Activated naive CD4-positive, alpha-beta T cell treated with anti-CD3 and anti-CD28 coated beads, Interleukin-2, amount 50 U/mL, for 24 hours (primary cell): ENCODE results near the gene RPP14.
A peak's percentile ranks its signal among the peaks of the same experiment; 100 is the strongest.
"Not testable (repeated sequence)": the region's sequence is repeated elsewhere in the genome, so short reads cannot be mapped to it uniquely, and the experiment has no call there.

Experiments
- H3K27ac Mint-ChIP-seq: one replicate; pipeline ENCODE4 v1.8.0; 2021; ENCODE audit warnings: mild to moderate bottlenecking, mixed read lengths
- H3K27me3 Mint-ChIP-seq: one replicate; pipeline ENCODE4 v1.8.0; 2021; ENCODE audit warnings: mixed read lengths
- H3K36me3 Mint-ChIP-seq: one replicate; pipeline ENCODE4 v1.8.0; 2021; ENCODE audit warnings: mixed read lengths
- H3K4me1 Mint-ChIP-seq: one replicate; pipeline ENCODE4 v1.8.0; 2021; ENCODE audit warnings: mixed read lengths
- H3K4me3 Mint-ChIP-seq: one replicate; pipeline ENCODE4 v1.8.0; 2021; ENCODE audit warnings: mild to moderate bottlenecking, mixed read lengths
- H3K9me3 Mint-ChIP-seq: one replicate; pipeline ENCODE4 v1.8.0; 2021; ENCODE audit warnings: mixed read lengths

Gene RPP14

DNA sequence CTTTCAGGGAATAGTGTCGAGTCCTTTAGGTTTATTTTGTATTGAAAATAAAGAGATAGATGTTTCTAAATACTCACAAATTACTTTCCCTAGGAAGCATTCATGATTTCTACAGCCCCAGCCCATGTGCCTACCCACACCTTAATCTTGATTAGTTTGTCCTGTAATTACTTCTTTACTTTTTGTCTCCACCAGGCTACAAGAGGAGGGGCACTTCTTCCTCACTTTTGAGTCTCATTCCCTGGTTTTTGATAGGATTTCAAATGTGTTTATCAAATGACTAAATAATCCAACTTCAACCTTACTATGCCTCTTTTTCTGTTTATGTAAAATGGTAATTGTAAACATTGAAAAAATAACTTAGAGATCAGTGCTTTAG is 28.4 kb downstream of the RPP14 start:
- peak overlapping the region; percentile 18 for H3K27ac Mint-ChIP-seq
- peaks cover 49% of the 10 kb centered on the region for H3K4me1 Mint-ChIP-seq

DNA sequence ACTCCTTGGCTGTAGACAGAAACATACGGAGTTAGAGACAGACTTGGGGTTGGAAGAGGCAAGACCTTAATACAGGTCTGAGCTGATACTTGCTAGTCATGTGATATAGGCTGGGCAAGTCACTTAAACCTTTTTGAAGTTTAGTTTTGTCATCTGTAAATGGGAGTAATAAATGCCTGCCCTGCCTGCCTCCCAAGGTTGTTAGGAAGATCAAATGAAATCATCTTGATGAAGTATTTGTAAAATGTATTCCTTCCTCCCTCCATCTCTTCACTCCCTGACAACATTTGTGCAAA is 29.6 kb downstream of the RPP14 start:
- peak overlapping the region; percentile 95 for H3K4me3 Mint-ChIP-seq
- peak overlapping the region; percentile 98 for H3K27ac Mint-ChIP-seq

More for the DNA sequence above, 28.4 kb downstream of the RPP14 start:
- no peaks in the 10 kb centered on the region for H3K27me3 Mint-ChIP-seq
- H3K9me3 Mint-ChIP-seq: no peaks in the 10 kb centered on the region
- peak overlapping the region; percentile 95 for H3K4me3 Mint-ChIP-seq
- H3K36me3 Mint-ChIP-seq: peaks cover 12% of the 10 kb centered on the region

DNA sequence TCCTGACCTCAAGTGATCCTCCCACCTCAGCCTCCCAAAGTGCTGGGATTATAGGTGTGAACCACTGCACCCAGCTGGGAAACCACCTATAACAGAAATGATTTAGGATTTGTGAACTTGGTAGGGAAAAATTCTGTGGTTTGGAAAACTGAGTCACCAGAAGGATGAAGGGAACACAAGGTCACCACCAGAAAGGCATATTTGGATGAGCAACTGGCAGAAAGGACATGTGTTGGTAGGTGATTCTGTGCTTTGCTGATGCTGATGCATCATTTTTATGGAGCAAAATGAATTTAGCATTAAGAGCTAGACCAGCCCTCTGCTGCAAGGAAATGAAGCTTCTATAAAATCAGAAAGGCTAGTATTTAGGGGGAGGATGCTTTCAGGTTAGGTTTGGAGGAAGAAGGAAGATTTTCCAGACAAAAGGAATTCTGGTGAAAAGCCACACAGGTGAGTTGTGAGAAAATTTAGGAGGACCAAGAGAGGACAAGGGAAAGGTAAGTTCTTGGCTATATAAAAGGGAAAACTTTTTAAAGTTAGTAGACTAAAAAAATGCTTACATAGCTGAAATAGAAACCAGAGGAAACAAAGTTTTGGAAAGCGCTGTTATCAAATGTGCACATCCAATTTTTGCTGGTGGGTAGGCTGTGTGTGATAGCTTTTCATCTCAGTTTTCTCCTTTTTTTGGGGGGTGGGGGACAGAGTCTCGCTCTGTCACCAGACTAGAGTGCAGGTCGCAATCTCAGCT is 30.3 kb downstream of the RPP14 start:
- Mint-ChIP-seq H3K27ac (peak overlapping the region; percentile 72), H3K4me1 (peaks cover 54% of the 10 kb centered on the region), H3K9me3 (no peaks in the 10 kb centered on the region), H3K4me3 (peak overlapping the region; percentile 39), H3K36me3 (peaks cover 16% of the 10 kb centered on the region), H3K27me3 (no peaks in the 10 kb centered on the region)

More for the DNA sequence above, 29.6 kb downstream of the RPP14 start:
- Mint-ChIP-seq H3K36me3 (peaks cover 12% of the 10 kb centered on the region), H3K9me3 (no peaks in the 10 kb centered on the region), H3K4me1 (peaks cover 50% of the 10 kb centered on the region), H3K27me3 (no peaks in the 10 kb centered on the region)

DNA sequence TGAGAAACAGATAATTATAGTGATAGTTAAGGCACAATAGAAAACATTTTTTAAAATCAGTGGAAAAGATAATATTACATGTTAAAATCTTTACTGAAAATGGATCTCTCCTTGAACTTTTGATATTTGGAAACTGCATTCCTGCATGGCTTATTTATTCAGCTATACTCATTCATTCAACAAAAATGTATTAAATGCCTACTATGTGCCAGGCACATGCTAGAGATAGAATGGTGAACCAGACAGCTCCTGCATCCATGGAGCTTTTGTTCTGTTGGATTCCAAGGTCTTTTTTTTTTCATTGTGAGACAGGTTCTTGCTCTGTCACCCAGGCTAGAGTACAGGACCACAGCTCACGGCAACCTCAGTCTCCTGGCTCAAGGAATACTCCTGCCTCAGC is 31.1 kb downstream of the RPP14 start:
- H3K9me3 Mint-ChIP-seq: no peaks in the 10 kb centered on the region
- H3K4me3 Mint-ChIP-seq: no peak overlapping the region
- no peaks in the 10 kb centered on the region for H3K27me3 Mint-ChIP-seq
- H3K4me1 Mint-ChIP-seq: peaks cover 49% of the 10 kb centered on the region
- H3K36me3 Mint-ChIP-seq: peaks cover 16% of the 10 kb centered on the region
- H3K27ac Mint-ChIP-seq: no peak overlapping the region

DNA sequence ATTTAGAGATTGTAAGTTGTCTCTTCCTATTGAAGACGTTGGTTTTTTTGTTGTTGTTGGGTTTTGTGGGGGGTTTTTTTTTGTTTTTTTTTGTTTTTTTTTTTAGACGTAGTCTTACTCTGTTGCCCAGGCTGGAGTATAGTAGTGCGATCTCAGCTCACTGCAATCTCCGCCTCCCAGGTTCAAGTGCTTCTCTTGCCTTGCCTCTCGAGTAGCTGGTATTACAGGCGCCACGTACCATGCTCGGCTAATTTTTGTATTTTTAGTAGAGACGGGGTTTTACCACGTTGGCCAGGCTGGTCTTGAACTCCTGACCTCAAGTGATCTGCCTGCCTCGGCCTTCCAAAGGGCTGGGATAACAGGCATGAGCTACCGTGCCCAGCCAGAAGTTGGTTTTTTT is 33.1 kb downstream of the RPP14 start:
- peaks cover 18% of the 10 kb centered on the region for H3K36me3 Mint-ChIP-seq
- H3K27ac Mint-ChIP-seq, H3K4me3 Mint-ChIP-seq, H3K27me3 Mint-ChIP-seq, H3K9me3 Mint-ChIP-seq: not testable (repeated sequence)
- peaks cover 41% of the 10 kb centered on the region for H3K4me1 Mint-ChIP-seq

DNA sequence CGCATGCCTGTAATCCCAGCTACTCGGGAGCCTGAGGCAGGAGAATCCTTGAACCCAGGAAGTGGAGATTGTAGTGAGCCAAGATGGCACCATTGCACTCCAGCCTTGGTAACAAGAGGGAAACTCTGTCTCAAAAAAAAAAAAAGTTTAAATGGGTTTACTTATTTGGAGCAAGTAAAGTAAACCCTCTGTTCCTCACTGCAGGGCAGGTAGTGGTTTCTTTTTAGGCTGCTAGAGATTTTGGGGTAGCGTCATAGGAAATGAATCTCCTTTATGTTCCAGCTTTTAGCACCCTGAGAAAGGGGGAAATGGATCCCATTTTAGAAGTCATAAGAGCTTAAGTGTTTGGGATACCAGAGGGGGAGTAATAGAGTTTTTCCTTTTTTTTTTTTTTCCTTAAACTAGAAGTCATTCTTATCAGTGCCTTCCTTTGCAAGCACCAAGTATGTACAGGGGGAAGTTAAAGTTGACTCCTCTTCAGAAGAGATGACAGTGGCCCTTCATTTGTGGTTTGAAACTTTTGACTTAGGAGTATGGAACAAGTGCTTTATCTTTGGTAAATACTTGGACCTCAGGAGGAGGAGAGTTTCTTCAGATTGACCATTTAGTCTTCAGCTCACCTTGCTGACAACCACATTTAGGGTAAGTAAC is 34.7 kb downstream of the RPP14 start:
- Mint-ChIP-seq H3K27ac (no peak overlapping the region), H3K9me3 (no peaks in the 10 kb centered on the region), H3K4me1 (peaks cover 25% of the 10 kb centered on the region), H3K27me3 (no peaks in the 10 kb centered on the region), H3K36me3 (peaks cover 14% of the 10 kb centered on the region), H3K4me3 (no peak overlapping the region)

DNA sequence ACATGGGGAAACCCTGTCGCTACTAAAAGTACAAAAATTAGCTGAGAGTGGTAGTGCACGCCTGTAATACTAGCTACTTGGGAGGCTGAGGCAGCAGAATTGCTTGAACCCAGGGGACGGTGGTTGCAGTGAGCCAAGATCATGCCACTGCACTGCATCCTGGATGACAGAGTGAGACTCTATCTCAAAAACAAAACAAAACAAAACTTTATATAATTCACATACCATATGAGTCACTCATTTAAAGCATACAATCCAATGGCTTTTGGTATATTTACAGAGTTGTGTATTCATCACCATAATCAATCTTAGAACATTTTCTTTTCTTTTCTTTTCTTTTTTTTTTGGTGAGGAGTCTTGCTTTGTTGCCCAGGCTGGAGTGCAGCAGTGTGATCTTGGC is 35.3 kb downstream of the RPP14 start:
- Mint-ChIP-seq H3K4me3 (no peak overlapping the region), H3K9me3 (no peaks in the 10 kb centered on the region), H3K27me3 (no peaks in the 10 kb centered on the region), H3K36me3 (peaks cover 14% of the 10 kb centered on the region), H3K27ac (no peak overlapping the region), H3K4me1 (peaks cover 24% of the 10 kb centered on the region)

DNA sequence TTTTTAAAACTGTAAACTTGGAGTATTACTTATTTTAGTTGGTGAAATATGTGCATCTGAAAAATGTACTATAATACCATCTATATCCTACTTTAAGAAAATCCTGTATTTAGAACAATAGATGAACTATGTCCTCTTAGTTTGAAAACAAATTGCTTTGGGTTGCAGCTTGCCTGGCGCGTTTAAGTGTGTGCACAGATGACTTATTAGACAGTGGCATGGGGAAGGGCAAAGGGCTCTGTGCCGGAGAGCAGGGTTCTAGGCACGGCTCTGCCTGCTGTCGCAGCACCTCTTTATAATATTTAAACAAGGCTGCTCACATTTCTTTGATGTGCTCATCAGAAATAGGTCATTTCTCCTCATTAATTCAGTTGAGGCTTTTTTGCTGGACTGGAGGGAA is 36.6 kb downstream of the RPP14 start:
- Mint-ChIP-seq H3K4me3 (no peak overlapping the region), H3K27me3 (no peaks in the 10 kb centered on the region), H3K9me3 (no peaks in the 10 kb centered on the region), H3K27ac (no peak overlapping the region), H3K4me1 (peaks cover 20% of the 10 kb centered on the region), H3K36me3 (peaks cover 17% of the 10 kb centered on the region)

DNA sequence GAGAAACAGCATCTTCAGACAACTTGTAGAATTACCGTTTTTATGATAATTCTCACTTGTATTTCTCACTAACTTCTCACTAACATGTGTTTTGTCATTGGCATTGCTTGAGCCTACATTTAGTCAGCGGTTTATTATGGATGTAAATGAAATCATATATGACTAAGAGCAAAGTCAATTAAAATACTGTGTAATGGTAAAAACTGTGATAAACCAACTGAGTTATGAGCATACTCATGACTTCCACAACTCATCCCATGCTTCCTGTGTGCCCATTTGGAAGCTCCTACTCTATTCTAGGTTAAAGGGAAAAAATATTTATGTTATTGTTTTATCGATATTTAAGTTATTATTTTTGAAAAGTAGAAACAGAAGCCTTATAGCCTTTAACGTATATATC is 39.4 kb downstream of the RPP14 start:
- Mint-ChIP-seq H3K4me1 (peaks cover 28% of the 10 kb centered on the region), H3K4me3 (no peak overlapping the region), H3K36me3 (peaks cover 12% of the 10 kb centered on the region), H3K9me3 (no peaks in the 10 kb centered on the region), H3K27ac (no peak overlapping the region), H3K27me3 (no peaks in the 10 kb centered on the region)

DNA sequence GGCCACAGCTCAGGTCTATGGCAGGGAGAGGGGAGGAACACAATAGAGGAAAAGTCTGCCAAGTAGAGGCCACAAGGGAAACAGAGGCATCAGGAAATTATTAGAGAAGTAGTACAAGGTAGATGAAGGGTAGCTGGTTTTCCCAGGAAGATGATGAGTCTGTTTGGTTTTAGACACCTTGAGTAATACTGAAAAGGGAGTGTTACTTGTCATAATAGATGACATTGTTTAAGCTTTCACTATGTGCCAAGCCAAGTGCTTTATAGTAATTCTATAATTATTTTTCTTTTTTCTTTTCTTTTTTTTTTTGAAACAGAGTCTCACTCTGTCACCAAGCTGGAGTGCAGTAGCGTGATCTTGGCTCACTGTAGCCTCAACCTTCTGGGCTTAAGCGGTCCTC is 40.3 kb downstream of the RPP14 start:
- Mint-ChIP-seq H3K9me3 (no peaks in the 10 kb centered on the region), H3K36me3 (peaks cover 9% of the 10 kb centered on the region), H3K4me3 (no peak overlapping the region), H3K4me1 (peaks cover 30% of the 10 kb centered on the region), H3K27me3 (no peaks in the 10 kb centered on the region), H3K27ac (no peak overlapping the region)

DNA sequence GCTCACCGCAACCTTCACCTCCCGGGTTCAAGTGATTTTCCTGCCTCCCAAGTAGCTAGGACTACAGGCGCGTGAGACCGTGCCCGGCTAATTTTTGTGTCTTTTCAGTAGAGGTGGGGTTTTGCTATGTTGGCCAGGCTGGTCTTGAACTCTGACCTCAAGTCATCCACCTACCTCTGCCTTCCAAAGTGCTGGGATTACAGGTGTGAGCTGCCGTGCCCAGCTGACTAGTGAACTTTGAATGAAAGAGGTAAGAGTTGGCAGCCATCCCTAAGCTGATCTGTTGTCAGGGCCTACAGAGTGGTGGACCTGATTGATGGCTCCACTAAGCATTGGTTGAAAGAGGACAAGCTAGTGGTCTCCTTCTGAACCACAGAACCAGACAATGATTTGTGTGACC is 41.9 kb downstream of the RPP14 start:
- Mint-ChIP-seq H3K9me3 (no peaks in the 10 kb centered on the region), H3K36me3 (peaks cover 9% of the 10 kb centered on the region), H3K27ac (no peak overlapping the region)

DNA sequence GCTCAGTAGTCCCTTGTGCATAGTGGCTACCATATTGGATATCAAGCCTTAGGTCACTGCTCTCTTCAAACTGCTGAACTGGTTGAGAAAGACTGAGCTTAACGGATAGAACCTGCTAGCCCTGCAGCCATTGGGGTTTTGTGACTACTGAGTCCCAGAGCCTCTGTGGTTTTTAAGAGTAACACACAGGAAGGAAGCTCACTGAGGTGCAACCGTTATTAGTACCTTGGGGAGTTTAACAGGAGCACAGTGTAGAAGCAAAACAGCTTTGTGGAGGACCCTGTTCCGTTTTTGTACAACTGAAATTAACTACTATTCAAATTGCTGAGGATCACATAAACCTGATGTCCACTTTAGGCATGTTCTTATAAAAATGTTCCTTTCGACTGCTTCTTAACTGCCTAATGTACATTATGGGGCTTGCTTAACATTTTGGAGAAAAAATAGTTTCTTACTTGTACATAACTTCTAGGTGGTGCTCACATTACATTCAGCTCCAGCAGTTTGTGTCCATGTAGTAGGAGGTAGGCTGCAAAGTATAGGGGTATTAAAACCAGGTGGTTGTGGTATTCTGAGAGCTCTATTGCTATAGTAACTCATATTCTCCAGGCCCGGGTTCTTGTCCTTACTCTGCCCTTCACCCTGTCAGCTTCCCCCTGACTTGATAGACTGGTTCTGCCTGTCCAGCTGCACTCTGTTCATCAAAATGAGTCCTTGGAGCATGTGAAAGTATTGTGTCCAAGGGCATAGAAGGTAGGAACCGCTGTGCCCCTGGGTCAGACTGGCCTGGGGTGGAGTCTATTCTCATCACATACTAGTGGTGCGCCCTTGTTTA is 44.0 kb downstream of the RPP14 start:
- Mint-ChIP-seq H3K27ac (no peak overlapping the region), H3K9me3 (no peaks in the 10 kb centered on the region), H3K4me1 (peaks cover 50% of the 10 kb centered on the region), H3K27me3 (no peaks in the 10 kb centered on the region), H3K36me3 (peaks cover 9% of the 10 kb centered on the region), H3K4me3 (no peak overlapping the region)

More for the DNA sequence above, 41.9 kb downstream of the RPP14 start:
- Mint-ChIP-seq H3K4me3 (no peak overlapping the region), H3K4me1 (peaks cover 39% of the 10 kb centered on the region), H3K27me3 (no peaks in the 10 kb centered on the region)

DNA sequence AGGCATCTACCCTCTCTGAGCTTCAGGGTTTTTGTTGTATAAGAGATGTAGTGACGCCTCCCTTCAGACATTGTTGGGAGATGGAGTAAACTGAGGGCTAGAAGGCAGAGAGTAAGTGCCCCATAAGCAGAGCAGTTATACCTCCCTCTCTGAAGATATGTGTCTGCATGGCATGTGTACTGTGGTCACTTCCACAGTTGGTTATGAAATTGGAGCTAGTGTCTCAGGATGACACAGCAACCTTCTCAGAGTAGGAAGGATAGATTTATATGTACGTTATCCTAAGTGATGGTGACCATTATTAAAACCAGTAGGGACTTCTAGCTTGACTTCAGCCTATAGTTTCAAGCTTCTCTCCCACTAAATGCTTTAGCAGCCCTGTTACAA is 44.6 kb downstream of the RPP14 start:
- Mint-ChIP-seq H3K36me3 (peaks cover 9% of the 10 kb centered on the region), H3K9me3 (no peaks in the 10 kb centered on the region), H3K27ac (no peak overlapping the region), H3K27me3 (no peaks in the 10 kb centered on the region), H3K4me3 (no peak overlapping the region), H3K4me1 (peaks cover 50% of the 10 kb centered on the region)

DNA sequence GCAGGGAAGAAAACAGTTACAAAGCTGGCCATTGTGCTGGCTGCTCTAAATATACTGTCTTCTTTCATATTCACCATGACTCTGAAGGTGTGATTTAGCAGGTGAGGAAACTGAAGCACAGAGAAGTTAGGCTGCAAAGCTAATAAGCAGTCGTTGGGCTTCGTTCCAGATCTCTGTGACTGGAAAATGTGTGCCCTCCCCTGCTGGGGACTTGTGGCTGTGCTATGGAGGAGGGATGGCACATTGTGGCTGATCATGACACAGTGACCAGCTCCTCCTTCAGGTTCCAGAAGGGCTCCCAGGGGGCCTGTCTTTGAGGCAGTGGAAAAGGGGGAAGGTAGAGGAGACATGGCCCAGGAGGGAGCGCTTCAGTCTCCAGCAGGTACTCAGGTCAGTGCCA is 45.9 kb downstream of the RPP14 start:
- H3K9me3 Mint-ChIP-seq: no peaks in the 10 kb centered on the region
- H3K4me3 Mint-ChIP-seq: no peak overlapping the region
- peaks cover 45% of the 10 kb centered on the region for H3K4me1 Mint-ChIP-seq
- H3K27ac Mint-ChIP-seq: no peak overlapping the region
- peaks cover 6% of the 10 kb centered on the region for H3K36me3 Mint-ChIP-seq
- no peaks in the 10 kb centered on the region for H3K27me3 Mint-ChIP-seq

DNA sequence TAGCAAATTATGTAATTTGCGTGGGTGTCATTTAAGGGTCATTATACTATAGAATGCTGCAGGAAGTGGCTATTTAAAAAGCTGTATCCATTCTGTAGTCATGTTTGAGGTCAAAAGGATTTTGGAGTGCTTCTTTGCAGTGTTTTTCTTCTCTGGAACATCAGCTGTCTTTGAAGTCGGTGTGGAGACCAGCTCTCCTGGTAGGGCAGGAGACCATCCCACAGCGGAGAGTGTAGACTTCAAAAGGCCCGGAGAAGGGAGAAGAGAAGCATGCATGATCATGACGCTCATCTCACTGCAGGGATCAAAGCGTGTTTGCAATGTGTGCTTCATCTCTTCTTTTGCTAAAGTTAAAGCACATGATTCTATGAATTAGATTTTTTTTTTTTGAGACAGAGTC is 46.6 kb downstream of the RPP14 start:
- Mint-ChIP-seq H3K36me3 (peaks cover 4% of the 10 kb centered on the region), H3K27me3 (no peaks in the 10 kb centered on the region), H3K9me3 (no peaks in the 10 kb centered on the region), H3K4me3 (no peak overlapping the region), H3K4me1 (peaks cover 44% of the 10 kb centered on the region), H3K27ac (no peak overlapping the region)
